ENCODE results near the gene PIK3CB. TPM values are rescaled to one million over a fixed set of nuclear protein-coding genes. Genes with fewer than 3 reads are reported as not detected.
"Not testable (repeated sequence)": the region's sequence is repeated elsewhere in the genome, so short reads cannot be mapped to it uniquely, and the experiment has no call there.

Gene PIK3CB
- total RNA-seq, 2 donors from 2014 or later: 29.0 to 32.2 TPM

DNA sequence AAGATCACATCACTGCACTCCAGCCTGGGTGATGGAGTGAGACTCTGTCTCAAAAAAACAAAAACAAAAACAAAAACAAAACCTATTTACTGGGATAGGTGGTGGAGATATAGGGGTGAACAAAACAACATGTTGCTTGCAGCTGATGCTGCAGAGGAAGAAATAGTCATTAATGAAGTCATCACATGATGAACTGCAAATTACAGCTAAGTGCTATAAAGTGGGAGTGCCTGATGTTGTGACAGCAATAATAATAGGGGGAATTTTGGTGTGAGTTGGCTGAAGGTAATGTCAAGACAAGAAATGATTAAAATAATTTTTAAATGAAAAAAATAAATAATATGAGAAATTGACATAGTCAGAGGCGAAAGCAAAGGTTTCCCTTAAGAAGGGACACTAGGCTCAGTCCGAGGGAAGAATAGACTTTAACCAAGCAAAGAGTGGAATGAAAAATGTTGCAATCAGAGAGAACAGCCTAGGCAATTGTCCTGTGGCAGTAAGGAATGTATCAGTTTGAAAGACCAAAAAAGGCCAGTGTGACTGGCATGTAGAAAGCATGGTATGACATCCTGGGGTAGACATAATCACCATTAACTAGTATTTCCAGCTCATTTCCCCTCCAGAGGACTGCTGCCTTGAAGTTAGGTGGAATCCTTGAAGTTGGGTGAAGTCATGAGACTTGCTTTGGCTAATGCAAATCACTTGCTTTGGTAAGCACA lies 14.7 kb upstream of the PIK3CB start:
- ATAC-seq (no peak), DNase-seq (no peak)
- intact Hi-C loops (cut with DNase I): no loop called here

DNA sequence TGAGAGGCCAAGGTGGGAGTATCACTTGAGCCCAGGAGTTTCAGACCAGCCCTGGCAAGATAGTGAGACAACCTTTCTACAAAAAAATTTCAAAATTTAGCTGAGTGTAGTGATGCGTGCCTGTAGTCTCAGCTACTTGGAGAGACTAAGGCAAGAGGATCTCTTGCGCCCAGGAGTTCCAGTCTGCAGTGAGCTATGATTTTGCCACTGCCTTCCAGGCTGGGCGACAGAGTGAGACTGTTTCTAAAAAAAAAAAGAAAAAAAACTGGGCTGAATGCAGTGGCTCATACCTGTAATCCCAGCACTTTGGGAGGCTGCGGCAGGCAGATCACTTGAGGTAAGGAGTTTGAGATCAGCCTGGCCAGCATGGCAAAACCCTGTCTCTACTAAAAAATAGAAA lies 14.0 kb upstream of the PIK3CB start:
- intact Hi-C loops (cut with DNase I): no loop called here
- ATAC-seq: no peak
- DNase-seq: no peak

DNA sequence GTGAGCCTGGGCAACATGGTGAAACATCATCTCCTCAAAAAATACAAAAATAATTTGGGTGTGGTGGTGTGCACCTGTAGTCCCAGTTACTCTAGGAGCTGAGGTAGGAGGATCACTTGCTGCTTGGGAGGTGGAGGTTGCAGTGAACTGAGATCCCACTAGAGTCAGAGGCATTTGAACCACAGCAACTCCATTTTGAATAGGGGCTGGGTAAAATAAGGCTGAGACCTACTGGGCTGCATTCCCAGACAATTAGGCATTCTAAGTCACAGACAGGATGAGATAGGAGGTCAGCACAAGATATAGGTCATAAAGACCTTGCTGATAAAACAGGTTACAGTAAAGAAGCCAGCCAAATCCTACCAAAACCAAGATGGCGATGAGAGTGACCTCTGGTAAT lies 12.1 kb upstream of the PIK3CB start:
- DNase-seq; ATAC-seq; intact Hi-C loops (cut with DNase I): not testable (repeated sequence)

DNA sequence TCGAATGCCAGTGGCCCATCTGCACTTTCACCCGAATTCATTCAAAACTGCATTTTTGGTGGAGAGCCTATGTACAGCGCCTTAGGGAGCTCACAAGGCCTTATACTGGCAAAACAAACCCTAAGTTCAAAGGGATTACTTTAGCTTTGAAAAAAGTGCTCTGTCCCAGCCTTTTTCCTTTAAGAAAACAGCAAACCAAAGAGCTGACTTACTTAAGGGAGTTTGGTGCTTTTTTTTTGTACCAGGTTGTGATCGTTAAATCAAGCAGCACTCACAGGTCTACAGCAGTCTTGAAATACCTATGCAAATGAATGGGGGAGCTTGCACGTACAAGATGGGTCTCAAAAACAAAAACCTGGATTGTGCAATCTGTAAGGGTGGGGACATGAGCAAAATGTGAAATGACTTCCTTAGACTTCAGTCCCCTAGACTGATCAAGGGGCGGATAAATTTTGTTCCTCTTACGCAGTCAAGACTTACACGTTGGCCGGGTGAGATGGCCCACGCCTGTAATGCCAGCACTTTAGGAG lies 11.6 kb upstream of the PIK3CB start:
- no peak for ATAC-seq
- intact Hi-C loops (cut with DNase I): no loop called here
- no peak for DNase-seq

DNA sequence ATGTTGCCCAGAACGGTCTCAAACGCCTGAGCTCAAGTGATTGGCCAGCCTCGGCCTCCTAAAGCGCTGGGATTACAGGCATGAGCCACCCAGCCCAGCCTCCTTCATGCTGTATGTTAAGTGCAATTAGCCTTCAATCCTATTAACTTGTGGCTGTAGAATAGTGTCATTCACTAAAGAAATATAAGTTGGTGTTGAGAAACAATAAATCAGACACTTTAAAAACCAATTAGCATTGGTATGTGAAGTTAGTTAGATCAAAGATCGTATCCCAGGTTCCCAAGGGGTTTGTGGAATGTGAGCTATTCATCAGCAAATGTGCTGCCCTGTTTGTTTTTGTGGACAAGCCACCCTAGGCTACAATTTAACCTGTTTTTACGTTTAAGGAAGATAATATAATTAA lies 11.0 kb upstream of the PIK3CB start:
- intact Hi-C loops (cut with DNase I): no loop called here
- no peak for ATAC-seq
- no peak for DNase-seq

DNA sequence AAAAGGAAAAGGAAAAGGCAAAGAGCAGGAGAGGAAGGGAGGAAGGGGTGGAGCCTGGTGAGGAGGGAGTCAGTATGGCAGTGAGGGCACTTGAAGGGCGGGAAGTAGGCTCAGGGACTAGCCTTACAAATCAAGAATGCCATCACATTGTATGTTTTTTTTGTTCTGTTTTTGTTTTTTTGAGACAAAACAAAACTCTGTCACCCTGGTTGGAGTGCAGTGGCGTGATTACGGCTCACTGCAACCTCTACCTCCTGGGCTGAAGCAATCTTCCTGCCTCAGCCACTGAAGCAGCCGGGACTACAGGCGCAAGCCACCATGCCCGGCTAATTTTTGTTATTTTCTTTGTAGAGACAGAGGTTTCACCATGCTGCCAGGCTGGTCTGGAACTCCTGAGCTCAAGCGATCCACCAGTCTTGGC lies 10.5 kb upstream of the PIK3CB start:
- intact Hi-C loops (cut with DNase I): no loop called here
- DNase-seq (peak; percentile 34), ATAC-seq (peak in 1 of 2 donors; percentile 60)

DNA sequence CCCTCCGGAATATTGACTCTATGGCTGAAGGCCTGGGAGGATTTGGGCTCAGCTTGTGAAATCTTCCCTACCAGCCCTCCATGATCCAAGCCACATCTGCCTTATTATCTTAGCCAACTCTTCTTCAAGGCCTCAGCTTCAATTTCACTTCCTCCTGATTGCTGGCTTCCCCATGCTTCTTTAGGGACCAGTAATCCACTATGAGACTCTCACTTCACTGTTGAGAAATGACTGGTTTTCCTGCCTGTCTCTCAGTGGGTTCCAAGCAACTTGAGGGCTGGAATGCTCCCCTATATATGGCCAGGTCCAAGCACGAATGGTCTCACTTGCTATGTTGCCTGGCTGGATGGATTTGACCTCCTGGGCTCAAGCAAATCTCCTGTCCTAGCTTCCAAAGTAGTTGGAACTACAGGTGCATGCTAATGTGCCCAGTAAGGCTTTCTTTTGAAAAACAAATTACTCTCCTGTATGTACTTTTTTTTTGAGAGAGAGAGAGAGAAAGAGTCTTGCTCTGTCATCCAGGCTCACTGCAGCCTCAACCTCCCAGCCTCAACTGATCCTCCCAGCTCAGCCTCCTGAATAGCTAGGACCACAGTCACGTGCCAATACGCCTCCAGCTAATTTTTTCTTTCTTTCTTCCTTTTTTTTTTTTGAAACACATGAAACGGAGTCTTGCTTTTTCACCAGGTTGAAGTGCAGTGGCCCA lies 7.9 kb upstream of the PIK3CB start:
- peak in 1 of 2 donors; percentile 44 for ATAC-seq
- no peak for DNase-seq
- intact Hi-C loops (cut with DNase I): no loop called here

DNA sequence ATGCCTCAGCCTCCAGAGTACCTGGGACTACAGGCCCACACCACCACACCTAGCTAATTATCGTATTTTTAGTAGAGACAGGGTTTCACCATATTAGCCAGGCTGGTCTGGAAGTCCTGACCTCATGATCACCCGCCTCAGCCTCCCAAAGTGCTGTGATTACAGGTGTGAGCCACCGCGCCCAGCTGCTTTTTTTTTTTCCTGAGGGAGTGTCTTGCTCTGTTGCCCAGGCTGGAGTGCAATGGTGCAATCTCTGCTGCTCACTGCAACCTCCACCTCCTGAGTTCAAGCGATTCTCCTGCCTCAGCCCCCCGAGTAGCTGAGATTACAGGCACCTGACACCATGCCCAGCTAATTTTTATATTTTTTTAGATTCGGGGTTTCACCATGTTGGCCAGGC lies 3.7 kb upstream of the PIK3CB start:
- intact Hi-C loops (cut with DNase I): loop anchor here in 1 of 2 donors (5.0 kb wide), 1 partner anchor 79 kb away; no protein-coding TSS in a partner anchor
- not testable (repeated sequence) for DNase-seq, ATAC-seq

DNA sequence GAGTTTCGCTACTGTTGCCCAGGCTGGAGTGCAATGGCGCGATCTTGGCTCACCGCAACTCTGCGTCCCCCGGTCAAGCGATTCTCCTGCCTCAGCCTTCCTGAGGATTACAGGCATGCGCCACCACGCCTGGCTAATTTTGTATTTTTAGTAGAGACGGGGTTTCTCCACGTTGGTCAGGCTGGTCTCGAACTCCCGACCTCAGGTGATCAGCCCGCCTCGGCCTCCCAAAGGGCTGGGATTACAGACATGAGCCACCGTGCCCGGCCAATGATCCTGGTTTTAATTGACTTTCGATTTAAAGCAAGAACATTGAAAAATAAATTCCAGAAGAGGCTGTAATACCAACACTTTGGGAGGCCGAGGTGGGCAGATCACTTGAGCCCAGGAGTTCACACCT lies 1.1 kb upstream of the PIK3CB start:
- not testable (repeated sequence) for DNase-seq, ATAC-seq
- intact Hi-C loops (cut with DNase I): loop anchor here (2.0 to 5.0 kb wide), 2 partner anchors 79 to 81 kb away; no protein-coding TSS in a partner anchor

DNA sequence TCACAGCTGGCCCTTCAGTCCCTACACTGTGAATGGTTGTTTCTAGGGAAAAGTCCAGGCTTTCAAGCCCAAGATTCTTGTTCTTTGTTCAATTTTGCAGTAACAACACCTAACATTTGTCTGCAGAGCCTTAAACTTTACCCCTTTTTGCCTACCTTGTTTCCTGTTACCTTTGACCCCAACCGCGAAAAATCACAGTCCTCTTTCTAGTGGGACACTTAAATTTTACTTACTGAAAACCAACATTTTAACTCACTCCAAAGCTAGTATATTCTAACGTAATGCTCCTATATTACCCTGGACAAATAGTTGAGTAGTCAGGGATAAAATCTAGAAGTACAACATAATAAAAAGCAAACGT lies 649 bp upstream of the PIK3CB start:
- intact Hi-C loops (cut with DNase I): loop anchor here (2.0 to 5.0 kb wide), 2 partner anchors 79 to 82 kb away; no protein-coding TSS in a partner anchor
- ATAC-seq (no peak), DNase-seq (no peak)

DNA sequence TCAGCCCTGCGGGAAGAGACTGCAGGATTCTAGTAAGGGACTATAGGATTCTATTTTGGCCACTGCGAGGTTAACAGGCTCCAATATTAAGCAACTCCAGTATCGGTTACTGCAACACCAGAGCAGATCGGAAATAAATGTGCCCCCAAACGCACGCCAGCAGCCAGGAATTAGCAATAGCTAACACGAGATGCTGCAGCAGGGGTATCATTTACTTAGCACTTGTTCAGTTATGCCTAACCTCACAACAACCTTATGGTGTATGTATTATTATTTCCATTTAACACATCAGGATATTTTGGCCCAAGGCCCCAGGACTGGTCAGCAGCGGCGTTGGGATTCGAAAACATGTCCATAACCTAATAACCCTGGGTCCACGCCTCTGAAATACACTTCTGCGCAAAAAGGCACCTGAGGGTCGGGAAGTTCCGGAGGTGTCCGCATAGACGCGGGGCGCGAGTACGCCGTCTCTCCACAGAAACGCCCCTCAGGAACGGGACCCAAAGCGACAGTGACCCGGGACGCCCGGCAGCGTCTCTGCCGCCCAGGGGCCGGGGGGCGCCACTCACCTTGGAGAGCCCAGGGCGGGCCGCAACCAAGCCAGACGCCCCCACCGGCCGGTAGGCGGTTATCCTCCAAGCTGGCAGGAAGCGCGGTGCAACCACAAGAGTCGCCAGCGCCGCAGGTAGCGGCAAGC lies 681 bp downstream of the PIK3CB start:
- intact Hi-C loops (cut with DNase I): loop anchor here in 1 of 2 donors (2.0 kb wide), 1 partner anchor 81 kb away; no protein-coding TSS in a partner anchor
- ATAC-seq (peak; percentile 33 to 49), DNase-seq (peak; percentile 55)

DNA sequence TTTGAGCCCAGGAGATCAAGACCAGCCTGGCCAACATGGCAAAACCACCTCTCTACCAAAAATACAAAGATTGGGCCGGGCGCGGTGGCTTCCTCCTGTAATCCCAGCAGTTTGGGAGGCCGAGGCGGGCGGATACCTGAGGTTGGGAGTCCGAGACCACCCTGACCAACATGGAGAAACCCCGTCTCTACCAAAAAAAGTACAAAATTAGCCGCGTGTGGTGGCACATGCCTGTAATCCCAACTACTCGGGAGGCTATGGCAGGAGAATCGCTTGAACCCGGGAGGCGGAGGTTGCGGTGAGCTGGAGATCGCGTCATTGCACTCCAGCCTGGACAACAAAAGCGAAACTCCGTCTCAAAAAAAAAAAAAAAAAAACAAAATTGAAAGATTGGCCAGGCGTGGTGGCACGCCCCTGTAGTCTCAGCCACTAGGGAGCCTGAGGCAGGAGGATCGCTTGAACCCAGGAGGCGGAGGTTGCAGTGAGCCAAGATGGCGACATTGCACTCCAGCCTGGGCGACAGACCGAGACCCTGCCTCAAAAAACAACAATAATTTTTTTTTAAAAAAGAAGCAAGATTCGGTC lies 2.2 kb downstream of the PIK3CB start:
- ATAC-seq; DNase-seq; intact Hi-C loops (cut with DNase I): not testable (repeated sequence)

DNA sequence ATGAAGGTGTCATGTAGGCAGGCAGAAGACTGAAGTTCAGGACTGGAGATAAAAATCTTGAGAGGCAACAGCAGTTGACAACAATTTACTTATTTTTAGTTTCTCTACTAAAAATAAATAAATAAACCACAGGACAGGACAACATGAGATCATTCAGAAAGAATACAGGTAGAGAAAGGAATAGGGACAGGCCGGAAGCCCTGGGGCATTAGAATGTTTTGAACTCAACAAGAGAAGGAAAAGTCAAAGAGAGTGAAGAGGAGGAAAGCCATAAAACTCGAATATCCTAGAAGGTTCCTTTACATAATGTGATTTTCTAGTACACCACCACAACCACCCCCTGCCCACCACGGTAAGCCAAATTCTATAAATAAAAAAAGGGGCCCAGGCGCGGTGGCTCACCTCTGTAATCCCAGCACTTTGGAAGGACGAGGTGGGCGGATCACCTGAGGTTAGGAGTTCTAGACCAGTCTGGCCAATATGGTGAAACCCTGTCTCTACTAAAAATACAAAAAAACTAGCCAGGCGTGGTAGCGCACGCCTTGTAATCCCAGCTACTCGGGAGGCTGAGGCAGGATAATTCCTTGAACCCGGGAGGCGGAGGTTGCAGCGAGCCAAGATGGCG lies 4.7 kb downstream of the PIK3CB start:
- intact Hi-C loops (cut with DNase I): no loop called here
- ATAC-seq (no peak), DNase-seq (no peak)

DNA sequence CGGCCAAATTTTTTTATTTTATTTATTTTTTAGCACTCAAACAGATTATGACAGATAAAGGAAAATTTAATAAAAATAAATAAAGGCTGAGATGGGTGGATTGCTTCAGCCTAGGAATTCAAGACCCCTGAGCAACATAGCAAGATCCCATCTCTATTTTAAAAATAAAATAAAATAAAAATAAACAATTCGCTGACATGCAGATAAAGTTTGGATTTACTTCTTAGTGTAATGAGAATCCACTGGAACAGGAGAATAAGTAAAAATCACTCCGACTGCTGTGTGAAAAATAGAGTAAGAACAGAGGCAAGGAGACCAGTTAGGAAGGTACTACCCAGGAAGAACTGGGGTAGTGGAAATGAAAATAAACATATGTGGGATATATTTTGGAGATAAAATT lies 5.6 kb downstream of the PIK3CB start:
- DNase-seq: no peak
- ATAC-seq: no peak
- intact Hi-C loops (cut with DNase I): no loop called here

DNA sequence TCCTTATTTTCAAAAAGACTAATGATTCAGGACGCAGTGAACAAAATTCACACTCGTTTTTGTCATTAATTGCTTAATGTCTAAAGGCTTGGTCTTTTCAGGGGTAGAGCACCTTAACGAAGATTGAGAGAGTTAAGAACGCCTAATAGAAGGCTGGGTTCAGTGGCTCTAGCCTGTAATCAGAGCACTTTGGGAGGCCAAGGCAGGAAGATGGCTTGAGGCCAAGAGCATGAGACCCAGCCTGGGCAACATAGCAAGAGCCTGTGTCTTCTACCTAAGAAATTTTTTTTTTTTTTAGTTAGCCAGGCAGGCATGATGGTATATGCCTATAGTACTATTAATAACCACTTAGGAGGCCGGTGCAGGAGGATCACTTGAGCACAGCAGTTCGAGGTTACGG lies 7.5 kb downstream of the PIK3CB start:
- ATAC-seq: no peak
- DNase-seq: no peak
- intact Hi-C loops (cut with DNase I): no loop called here

DNA sequence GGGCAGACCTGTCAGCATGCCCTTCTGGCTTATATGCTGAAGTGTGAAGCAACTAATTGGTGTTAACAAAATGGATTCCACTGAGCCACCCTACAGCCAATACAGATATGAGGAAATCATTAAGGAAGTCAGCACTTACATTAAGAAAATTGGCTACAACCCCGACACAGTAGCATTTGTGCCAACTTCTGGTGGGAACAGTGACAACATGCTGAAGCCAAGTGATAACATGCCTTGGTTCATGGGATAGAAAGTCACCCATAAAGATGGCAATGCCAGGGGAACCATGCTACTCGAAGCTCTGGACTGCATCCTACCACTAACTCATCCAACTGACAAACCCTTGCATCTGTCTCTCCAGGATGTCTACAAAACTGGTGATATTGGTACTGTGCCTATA lies 9.4 kb downstream of the PIK3CB start:
- ATAC-seq: no peak
- intact Hi-C loops (cut with DNase I): no loop called here
- no peak for DNase-seq

DNA sequence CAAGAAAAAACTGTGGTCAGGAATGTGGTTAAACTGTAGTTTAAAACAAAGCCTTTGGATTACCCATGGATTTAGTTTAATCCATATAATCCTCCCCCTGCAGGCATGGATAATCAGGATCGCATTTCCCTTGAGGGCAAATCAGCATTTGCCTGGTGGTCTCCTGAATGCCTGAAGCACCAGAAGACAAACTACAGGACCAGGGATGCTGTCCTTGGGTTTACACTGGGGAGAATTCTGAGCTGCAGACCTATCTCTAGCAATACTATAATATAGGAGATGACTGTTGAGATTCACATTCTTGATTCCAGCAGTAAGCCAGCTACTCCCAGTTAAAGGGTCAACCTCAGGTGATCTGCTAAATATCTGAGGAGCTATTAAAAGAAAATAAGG lies 10.6 kb downstream of the PIK3CB start:
- intact Hi-C loops (cut with DNase I): no loop called here
- DNase-seq: no peak
- no peak for ATAC-seq

DNA sequence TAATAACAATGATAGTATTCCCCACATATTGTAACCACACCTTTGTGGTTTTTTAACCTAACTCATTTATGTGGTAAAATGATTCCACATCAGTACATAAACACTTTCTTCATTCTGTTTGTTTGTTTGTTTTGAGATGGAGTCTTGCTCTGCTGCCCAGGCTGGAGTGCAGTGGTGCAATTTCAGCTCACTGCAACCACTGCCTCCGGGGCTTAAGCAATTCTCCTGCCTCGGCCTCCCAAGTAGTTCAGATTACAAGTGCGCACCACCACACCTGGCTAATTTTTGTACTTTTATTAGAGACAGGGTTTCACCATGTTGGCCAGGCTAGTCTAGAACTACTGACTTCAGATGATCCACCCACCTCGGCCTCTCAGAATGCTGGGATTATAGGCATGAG lies 14.3 kb downstream of the PIK3CB start:
- ATAC-seq; DNase-seq; intact Hi-C loops (cut with DNase I): not testable (repeated sequence)
